ENCODE data around the gene SLAMF6. TPM values are rescaled to one million over a fixed set of nuclear protein-coding genes. Genes with fewer than 3 reads are reported as not detected.
"Not testable (repeated sequence)": the region's sequence is repeated elsewhere in the genome, so short reads cannot be mapped to it uniquely, and the experiment has no call there.

The SLAMF6 gene
- total and polyA plus RNA-seq, 11 donors: 0.09 to 3.8 (median 0.30) TPM

- peaks cover 0 to 30% (median 18%) of the 10 kb centered on the region in 12 donors for H3K9me3 ChIP-seq
- WGBS, 4 donors: 87 to 95% (median 94%) methylated on average over 8 of the region's 8 CpGs
- intact Hi-C loops (cut with DNase I): no loop called here
- no peaks in the 10 kb centered on the region for H3K27me3 ChIP-seq
- H3K27ac ChIP-seq: no peak overlapping the region
- H3K36me3 ChIP-seq: no peaks in the 10 kb centered on the region
- DNase-seq: no peak
- TF ChIP-seq POLR2A (IDR thresholded peaks at IDR 0.05): no peak
- TF ChIP-seq CTCF (IDR thresholded peaks at IDR 0.05): no peak
- ATAC-seq: no peak
- no peak overlapping the region for H3K4me3 ChIP-seq
- H3K4me1 ChIP-seq: peaks cover 0 to 33% (median 3%) of the 10 kb centered on the region in 12 donors
Observed at GRCh38 chr1:160537714-160538665, 14.9 kb upstream of the SLAMF6 start.

- TF ChIP-seq POLR2A (IDR thresholded peaks at IDR 0.05) (no peak), CTCF (IDR thresholded peaks at IDR 0.05) (no peak)
- H3K4me1 ChIP-seq: peaks cover 0 to 9% (median 2%) of the 10 kb centered on the region in 12 donors
- no peaks in the 10 kb centered on the region for H3K36me3 ChIP-seq
- DNase-seq (no peak), ATAC-seq (no peak)
- peaks cover 0 to 3% (median 0%) of the 10 kb centered on the region in 9 donors for H3K27me3 ChIP-seq
- WGBS, 4 donors: 70 to 91% (median 77%) methylated on average over 3 of the region's 3 CpGs
- intact Hi-C loops (cut with DNase I): no loop called here
- no peak overlapping the region for H3K4me3 ChIP-seq
- peaks cover 0 to 34% (median 18%) of the 10 kb centered on the region in 12 donors for H3K9me3 ChIP-seq
- H3K27ac ChIP-seq: no peak overlapping the region
Observed at GRCh38 chr1:160534823-160535605, 12.0 kb upstream of the SLAMF6 start.

GRCh38 chr1:160532557-160532813, 9.4 kb upstream of the SLAMF6 start:
- H3K27ac ChIP-seq; ATAC-seq; H3K27me3 ChIP-seq; H3K4me3 ChIP-seq; H3K36me3 ChIP-seq; intact Hi-C loops (cut with DNase I); H3K4me1 ChIP-seq; DNase-seq: not testable (repeated sequence)
- H3K9me3 ChIP-seq: peaks cover 0 to 38% (median 18%) of the 10 kb centered on the region in 12 donors
- 82 to 100% (median 87%) methylated on average over 1 to 5 of the region's 5 CpGs for WGBS, 4 donors

- intact Hi-C loops (cut with DNase I); DNase-seq; H3K4me1 ChIP-seq; H3K27ac ChIP-seq; H3K4me3 ChIP-seq; H3K36me3 ChIP-seq; ATAC-seq; H3K27me3 ChIP-seq: not testable (repeated sequence)
- peaks cover 0 to 38% (median 18%) of the 10 kb centered on the region in 12 donors for H3K9me3 ChIP-seq
- WGBS, 4 donors: 80 to 96% (median 88%) methylated on average over 17 to 29 of the region's 29 CpGs
Observed at GRCh38 chr1:160531809-160532556, 8.9 kb upstream of the SLAMF6 start.

GRCh38 chr1:160529401-160529952, 6.4 kb upstream of the SLAMF6 start:
- H3K27ac ChIP-seq; H3K36me3 ChIP-seq; ATAC-seq; DNase-seq; H3K27me3 ChIP-seq; intact Hi-C loops (cut with DNase I); H3K4me1 ChIP-seq; H3K4me3 ChIP-seq: not testable (repeated sequence)
- H3K9me3 ChIP-seq: peaks cover 0 to 38% (median 8%) of the 10 kb centered on the region in 12 donors
- WGBS, 4 donors: 62 to 75% (median 68%) methylated on average over 5 to 7 of the region's 7 CpGs

- H3K27ac ChIP-seq; intact Hi-C loops (cut with DNase I); H3K27me3 ChIP-seq; H3K36me3 ChIP-seq; DNase-seq; H3K4me3 ChIP-seq; ATAC-seq: not testable (repeated sequence)
- peaks cover 0 to 11% (median 0%) of the 10 kb centered on the region in 12 donors for H3K4me1 ChIP-seq
- 74 to 79% (median 75%) methylated on average over 2 of the region's 2 CpGs for WGBS, 4 donors
- H3K9me3 ChIP-seq: peaks cover 0 to 21% (median 0%) of the 10 kb centered on the region in 12 donors
Observed at GRCh38 chr1:160523789-160524188, 734 bp upstream of the SLAMF6 start.
